ENCODE results near the gene ZNF300.

Gene ZNF300

GRCh38 chr5:150904479-150905311, at the start of gene ZNF300:
TSS of gene ZNF300 (minus strand) at chr5:150904980. CDS start at chr5:150903155, 1,825 bp downstream.
- peak within 1 kb of the TSS; percentile 64 to 75 for H3K4me3 ChIP-seq (ENCODE audit: low read depth in 1 of 2, low read length in 2 of 2)
- peaks cover 4 to 35% of the 10 kb centered on the region in 2 donors for H3K36me3 ChIP-seq (ENCODE audit: control insufficient read depth in 1 of 2, insufficient read depth in 2 of 2, low read length in 2 of 2)
- peaks cover 24 to 54% of the 10 kb centered on the region in 2 donors for H3K9me3 ChIP-seq (ENCODE audit: control insufficient read depth in 1 of 2, low read length in 2 of 2)
- H3K4me1 ChIP-seq (ENCODE audit: control insufficient read depth in 1 of 2, insufficient read depth in 2 of 2, low read length in 2 of 2), result peaks cover 3 to 4% of the 10 kb centered on the region in 2 donors
- no peaks in the 10 kb centered on the region for H3K27me3 ChIP-seq (ENCODE audit: low read depth, low read length)
- H3K27ac ChIP-seq (ENCODE audit: low read length), result peak within 1 kb of the TSS; percentile 68

DNA sequence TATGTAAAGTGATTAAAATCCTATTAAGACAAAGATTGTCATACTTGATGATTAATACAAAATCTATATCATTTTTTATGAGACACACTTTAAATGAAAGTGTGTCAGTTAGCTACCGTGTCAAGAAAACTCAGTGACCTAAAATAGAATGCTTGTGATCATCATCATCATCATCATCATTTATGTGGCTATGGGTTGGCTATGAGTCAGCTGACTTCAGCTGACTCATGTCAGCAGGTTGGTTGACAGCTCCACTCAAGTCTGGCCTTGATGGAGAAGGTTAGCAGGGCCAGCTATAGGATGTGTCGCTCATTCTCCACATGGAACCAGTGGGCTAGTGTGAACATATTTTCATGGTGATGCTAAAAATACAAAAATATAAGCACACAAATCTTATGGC, 43.8 kb upstream of the ZNF300 start:
- H3K36me3 ChIP-seq (ENCODE audit: control insufficient read depth in 1 of 2, insufficient read depth in 2 of 2, low read length in 2 of 2), result peaks cover 0 to 18% of the 10 kb centered on the region in 2 donors
- H3K27ac ChIP-seq (ENCODE audit: low read length), result no peak overlapping the region
- H3K27me3 ChIP-seq (ENCODE audit: low read depth, low read length), result no peaks in the 10 kb centered on the region
- H3K4me3 ChIP-seq (ENCODE audit: low read depth in 1 of 2, low read length in 2 of 2), result peak overlapping the region in 1 of 2 donors; percentile 23
- H3K4me1 ChIP-seq (ENCODE audit: control insufficient read depth in 1 of 2, insufficient read depth in 2 of 2, low read length in 2 of 2), result no peaks in the 10 kb centered on the region
- peaks cover 24 to 73% of the 10 kb centered on the region in 2 donors for H3K9me3 ChIP-seq (ENCODE audit: control insufficient read depth in 1 of 2, low read length in 2 of 2)

DNA sequence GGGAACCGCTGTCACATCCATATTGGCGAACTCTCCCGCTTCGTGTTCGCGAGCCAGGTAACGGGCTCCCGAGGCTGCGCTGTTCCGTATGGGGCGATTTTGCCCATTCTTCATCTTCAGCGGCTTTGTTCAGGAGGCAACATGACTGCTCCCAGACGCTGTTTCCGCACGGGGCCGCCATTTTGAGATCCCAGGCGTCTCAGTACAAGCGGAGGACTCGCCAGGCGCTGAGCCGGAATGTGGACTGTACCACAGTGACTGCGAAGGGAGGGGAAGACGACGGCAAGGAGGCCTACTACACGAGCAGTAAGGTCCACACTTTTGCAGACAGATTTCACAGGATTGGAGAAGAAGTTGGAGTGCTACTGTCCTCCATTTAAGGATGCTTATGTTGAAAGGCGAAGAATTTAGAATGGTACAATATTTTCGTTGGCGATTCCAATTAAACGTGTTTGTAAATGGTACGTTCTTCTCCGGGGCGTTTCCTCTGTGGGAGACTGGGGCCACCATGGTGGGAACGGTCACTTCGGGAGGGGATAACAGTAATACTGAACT, 41.6 kb upstream of the ZNF300 start:
- H3K36me3 ChIP-seq (ENCODE audit: control insufficient read depth in 1 of 2, insufficient read depth in 2 of 2, low read length in 2 of 2), result peaks cover 9 to 35% of the 10 kb centered on the region in 2 donors
- peak overlapping the region; percentile 75 to 76 for H3K4me3 ChIP-seq (ENCODE audit: low read depth in 1 of 2, low read length in 2 of 2)
- no peaks in the 10 kb centered on the region for H3K27me3 ChIP-seq (ENCODE audit: low read depth, low read length)
- no peaks in the 10 kb centered on the region for H3K4me1 ChIP-seq (ENCODE audit: control insufficient read depth in 1 of 2, insufficient read depth in 2 of 2, low read length in 2 of 2)
- peak overlapping the region; percentile 78 for H3K27ac ChIP-seq (ENCODE audit: low read length)
- peaks cover 24 to 65% of the 10 kb centered on the region in 2 donors for H3K9me3 ChIP-seq (ENCODE audit: control insufficient read depth in 1 of 2, low read length in 2 of 2)

- H3K4me1 ChIP-seq (ENCODE audit: control insufficient read depth in 1 of 2, insufficient read depth in 2 of 2, low read length in 2 of 2), result no peaks in the 10 kb centered on the region
- peaks cover 21 to 66% of the 10 kb centered on the region in 2 donors for H3K9me3 ChIP-seq (ENCODE audit: control insufficient read depth in 1 of 2, low read length in 2 of 2)
- H3K27me3 ChIP-seq (ENCODE audit: low read depth, low read length), result no peaks in the 10 kb centered on the region
- H3K4me3 ChIP-seq (ENCODE audit: low read depth in 1 of 2, low read length in 2 of 2), result peak overlapping the region; percentile 75 to 76
- peaks cover 13 to 40% of the 10 kb centered on the region in 2 donors for H3K36me3 ChIP-seq (ENCODE audit: control insufficient read depth in 1 of 2, insufficient read depth in 2 of 2, low read length in 2 of 2)
- H3K27ac ChIP-seq (ENCODE audit: low read length), result peak overlapping the region; percentile 78
Measured at GRCh38 chr5:150945947-150946346, 41.2 kb upstream of the ZNF300 start.

GRCh38 chr5:150945486-150945885, 40.7 kb upstream of the ZNF300 start:
- H3K4me1 ChIP-seq (ENCODE audit: control insufficient read depth in 1 of 2, insufficient read depth in 2 of 2, low read length in 2 of 2), result no peaks in the 10 kb centered on the region
- peaks cover 13 to 44% of the 10 kb centered on the region in 2 donors for H3K36me3 ChIP-seq (ENCODE audit: control insufficient read depth in 1 of 2, insufficient read depth in 2 of 2, low read length in 2 of 2)
- H3K27me3 ChIP-seq (ENCODE audit: low read depth, low read length), result no peaks in the 10 kb centered on the region
- H3K27ac ChIP-seq (ENCODE audit: low read length), result no peak overlapping the region
- peaks cover 23 to 66% of the 10 kb centered on the region in 2 donors for H3K9me3 ChIP-seq (ENCODE audit: control insufficient read depth in 1 of 2, low read length in 2 of 2)
- peak overlapping the region; percentile 75 to 76 for H3K4me3 ChIP-seq (ENCODE audit: low read depth in 1 of 2, low read length in 2 of 2)

- no peak overlapping the region for H3K27ac ChIP-seq (ENCODE audit: low read length)
- peaks cover 75 to 90% of the 10 kb centered on the region in 2 donors for H3K9me3 ChIP-seq (ENCODE audit: control insufficient read depth in 1 of 2, low read length in 2 of 2)
- no peaks in the 10 kb centered on the region for H3K4me1 ChIP-seq (ENCODE audit: control insufficient read depth in 1 of 2, insufficient read depth in 2 of 2, low read length in 2 of 2)
- H3K36me3 ChIP-seq (ENCODE audit: control insufficient read depth in 1 of 2, insufficient read depth in 2 of 2, low read length in 2 of 2), result peaks cover 0 to 57% of the 10 kb centered on the region in 2 donors
- peak overlapping the region in 1 of 2 donors; percentile 50 for H3K4me3 ChIP-seq (ENCODE audit: low read depth in 1 of 2, low read length in 2 of 2)
- H3K27me3 ChIP-seq (ENCODE audit: low read depth, low read length), result no peaks in the 10 kb centered on the region
Measured at GRCh38 chr5:150931368-150931965, 26.7 kb upstream of the ZNF300 start.

GRCh38 chr5:150918613-150919012, 13.8 kb upstream of the ZNF300 start:
- H3K27ac ChIP-seq (ENCODE audit: low read length), result no peak overlapping the region
- H3K36me3 ChIP-seq (ENCODE audit: control insufficient read depth in 1 of 2, insufficient read depth in 2 of 2, low read length in 2 of 2), result no peaks in the 10 kb centered on the region
- H3K9me3 ChIP-seq (ENCODE audit: control insufficient read depth in 1 of 2, low read length in 2 of 2), result peaks cover 25 to 59% of the 10 kb centered on the region in 2 donors
- no peaks in the 10 kb centered on the region for H3K27me3 ChIP-seq (ENCODE audit: low read depth, low read length)
- H3K4me1 ChIP-seq (ENCODE audit: control insufficient read depth in 1 of 2, insufficient read depth in 2 of 2, low read length in 2 of 2), result no peaks in the 10 kb centered on the region
- peak overlapping the region in 1 of 2 donors; percentile 49 for H3K4me3 ChIP-seq (ENCODE audit: low read depth in 1 of 2, low read length in 2 of 2)

GRCh38 chr5:150912312-150912814, 7.6 kb upstream of the ZNF300 start:
- Histone ChIP-seq H3K27me3 (ENCODE audit: low read depth, low read length) (no peaks in the 10 kb centered on the region), H3K36me3 (ENCODE audit: control insufficient read depth in 1 of 2, insufficient read depth in 2 of 2, low read length in 2 of 2) (peaks cover 0 to 3% of the 10 kb centered on the region in 2 donors), H3K4me3 (ENCODE audit: low read depth in 1 of 2, low read length in 2 of 2) (peak overlapping the region in 1 of 2 donors; percentile 13), H3K27ac (ENCODE audit: low read length) (no peak overlapping the region), H3K9me3 (ENCODE audit: control insufficient read depth in 1 of 2, low read length in 2 of 2) (peaks cover 17 to 66% of the 10 kb centered on the region in 2 donors), H3K4me1 (ENCODE audit: control insufficient read depth in 1 of 2, insufficient read depth in 2 of 2, low read length in 2 of 2) (no peaks in the 10 kb centered on the region)

DNA sequence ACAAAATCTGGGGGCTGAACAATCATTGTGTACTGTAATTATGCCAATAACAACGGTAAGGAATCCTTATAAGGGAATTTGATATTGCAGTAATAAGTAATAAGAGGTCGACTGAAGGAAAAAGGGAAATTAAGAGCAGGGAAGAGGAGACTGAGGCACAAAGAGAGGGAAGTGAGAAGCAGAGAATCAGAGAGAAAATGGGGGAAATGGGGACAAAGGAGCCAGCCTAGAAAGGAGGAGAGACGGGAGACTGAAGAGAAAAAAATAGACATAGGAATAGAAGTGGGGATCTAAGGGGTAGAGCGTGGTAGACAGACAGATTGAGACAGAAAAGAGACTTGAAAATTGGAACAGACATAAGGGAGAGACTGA, 518 bp upstream of the ZNF300 start:
- H3K9me3 ChIP-seq (ENCODE audit: control insufficient read depth in 1 of 2, low read length in 2 of 2), result peaks cover 20 to 54% of the 10 kb centered on the region in 2 donors
- peaks cover 1 to 29% of the 10 kb centered on the region in 2 donors for H3K36me3 ChIP-seq (ENCODE audit: control insufficient read depth in 1 of 2, insufficient read depth in 2 of 2, low read length in 2 of 2)
- H3K27ac ChIP-seq (ENCODE audit: low read length), result no peak overlapping the region
- peak overlapping the region; percentile 64 to 75 for H3K4me3 ChIP-seq (ENCODE audit: low read depth in 1 of 2, low read length in 2 of 2)
- no peaks in the 10 kb centered on the region for H3K27me3 ChIP-seq (ENCODE audit: low read depth, low read length)
- H3K4me1 ChIP-seq (ENCODE audit: control insufficient read depth in 1 of 2, insufficient read depth in 2 of 2, low read length in 2 of 2), result peaks cover 3 to 4% of the 10 kb centered on the region in 2 donors

DNA sequence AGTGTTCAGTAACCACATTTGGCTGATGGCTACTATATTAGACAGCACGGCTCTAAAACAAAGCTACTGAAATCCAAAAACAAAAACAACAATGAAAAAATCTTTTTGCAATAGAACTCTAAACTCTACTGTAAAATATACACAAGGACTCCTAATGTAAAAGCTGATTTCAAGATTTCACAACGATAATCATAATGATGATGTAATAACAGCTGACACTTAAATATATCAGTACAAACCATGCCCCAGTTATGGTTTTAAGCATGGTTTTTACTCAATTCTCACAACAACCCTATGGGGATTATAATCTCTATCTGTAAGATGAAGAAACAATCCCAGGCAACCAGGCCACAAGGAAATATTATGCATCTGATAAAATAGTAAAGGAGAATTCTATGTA, 3.3 kb downstream of the ZNF300 start:
- H3K27me3 ChIP-seq (ENCODE audit: low read depth, low read length), result no peaks in the 10 kb centered on the region
- H3K9me3 ChIP-seq (ENCODE audit: control insufficient read depth in 1 of 2, low read length in 2 of 2), result peaks cover 50 to 63% of the 10 kb centered on the region in 2 donors
- H3K4me1 ChIP-seq (ENCODE audit: control insufficient read depth in 1 of 2, insufficient read depth in 2 of 2, low read length in 2 of 2), result peaks cover 3 to 4% of the 10 kb centered on the region in 2 donors
- no peak overlapping the region for H3K27ac ChIP-seq (ENCODE audit: low read length)
- peaks cover 18 to 68% of the 10 kb centered on the region in 2 donors for H3K36me3 ChIP-seq (ENCODE audit: control insufficient read depth in 1 of 2, insufficient read depth in 2 of 2, low read length in 2 of 2)
- peak overlapping the region in 1 of 2 donors; percentile 30 for H3K4me3 ChIP-seq (ENCODE audit: low read depth in 1 of 2, low read length in 2 of 2)

Measured in muscle layer of duodenum (tissue), 2 donors.